ENCODE measurements around the gene PABPC1L2A. TPM values are rescaled to one million over a fixed set of nuclear protein-coding genes. Genes with fewer than 3 reads are reported as not detected.
"Not testable (repeated sequence)": the region's sequence is repeated elsewhere in the genome, so short reads cannot be mapped to it uniquely, and the experiment has no call there.

The PABPC1L2A gene
- total RNA-seq: not detected

DNA sequence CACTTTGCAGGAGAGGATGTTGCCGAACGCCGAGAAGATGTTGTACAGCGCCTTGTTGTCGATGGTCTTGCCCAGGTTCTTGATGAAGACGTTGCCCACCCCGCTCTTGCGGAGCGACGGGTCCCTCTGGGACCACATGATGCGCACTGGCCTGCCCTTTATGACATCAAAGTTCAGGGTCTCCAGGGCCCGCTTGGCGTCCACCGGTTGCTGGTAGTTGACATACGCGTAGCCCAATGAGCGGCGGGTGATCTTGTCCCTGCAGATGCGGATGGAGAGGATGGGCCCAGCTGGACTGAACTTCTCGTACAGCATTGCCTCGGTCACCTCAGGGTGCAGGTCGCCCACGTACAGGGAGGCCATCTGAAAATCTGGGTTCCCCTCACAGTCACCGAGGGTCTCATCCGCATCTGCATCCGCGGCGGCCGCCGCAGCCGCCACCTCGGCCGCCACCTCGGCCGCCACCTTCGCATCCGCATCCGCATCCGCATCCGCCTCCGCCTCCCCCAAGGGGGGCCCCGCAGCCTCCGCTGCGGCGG lies at the start of gene PABPC1L2A:
PABPC1L2A (minus strand) TSS at position 489 of the 539 bp plus-strand sequence; CDS start at position 363, 126 bp downstream.
- not testable (repeated sequence) for ATAC-seq; H3K36me3 Mint-ChIP-seq; H3K9me3 Mint-ChIP-seq; DNase-seq (ENCODE audit: low spot score); H3K27ac Mint-ChIP-seq; H3K4me3 Mint-ChIP-seq; H3K4me1 Mint-ChIP-seq (ENCODE audit: low read depth in 2 of 2)
- peaks cover 0 to 12% of the 10 kb centered on the region in 2 donors for H3K27me3 Mint-ChIP-seq

DNA sequence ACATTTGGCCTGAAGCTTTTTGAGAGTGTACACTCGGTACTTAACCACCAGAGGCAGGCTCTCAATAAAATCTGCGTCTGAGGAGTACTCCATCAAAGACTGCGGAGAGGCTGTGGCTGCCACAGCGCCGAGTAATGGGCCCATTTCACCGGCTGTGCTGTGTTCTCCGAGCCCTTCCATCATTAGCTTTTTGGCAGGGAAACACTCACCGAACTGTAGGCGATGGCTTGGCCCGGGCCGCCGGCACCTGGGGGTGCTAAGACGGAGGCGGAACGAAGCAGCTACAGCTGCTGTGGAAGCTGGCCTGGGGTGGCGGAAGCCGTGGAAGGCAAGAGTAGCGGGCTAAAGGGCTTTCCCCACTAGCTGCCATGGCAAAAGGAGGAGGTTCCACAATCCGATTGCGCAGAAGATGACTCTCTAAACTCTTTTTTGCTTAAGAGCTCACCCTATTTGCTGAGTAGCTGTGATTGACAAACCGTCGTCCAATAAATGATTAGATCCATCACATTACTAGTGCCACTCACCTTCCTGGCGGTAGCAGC lies 48.5 kb upstream of the PABPC1L2A start:
- peaks cover 0 to 10% of the 10 kb centered on the region in 2 donors for H3K27me3 Mint-ChIP-seq
- H3K27ac Mint-ChIP-seq: no peak overlapping the region
- no peaks in the 10 kb centered on the region for H3K9me3 Mint-ChIP-seq
- H3K4me3 Mint-ChIP-seq: no peak overlapping the region
- no peaks in the 10 kb centered on the region for H3K36me3 Mint-ChIP-seq
- ATAC-seq: no peak
- no peaks in the 10 kb centered on the region for H3K4me1 Mint-ChIP-seq (ENCODE audit: low read depth in 2 of 2)
- no peak for DNase-seq (ENCODE audit: low spot score)

DNA sequence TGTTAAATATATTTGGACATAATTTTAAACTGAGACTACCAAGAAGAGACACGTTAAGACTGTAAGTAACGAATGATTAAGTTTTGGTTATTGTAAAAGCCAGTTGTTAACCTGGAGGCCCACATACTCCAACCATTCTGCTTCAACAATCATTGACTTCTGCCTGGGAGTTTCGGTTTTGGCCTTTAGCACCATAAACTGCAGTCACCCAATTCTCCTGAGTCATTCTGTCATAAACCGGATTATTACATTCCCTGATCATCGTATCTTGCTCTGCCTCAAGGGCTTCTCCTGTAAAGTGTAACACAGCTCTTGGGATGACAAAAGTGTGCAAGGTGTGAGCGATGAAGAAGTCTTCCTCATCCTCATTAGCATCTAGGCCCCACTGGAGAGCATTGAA lies 46.9 kb upstream of the PABPC1L2A start:
- ATAC-seq: no peak
- H3K9me3 Mint-ChIP-seq: no peaks in the 10 kb centered on the region
- no peak for DNase-seq (ENCODE audit: low spot score)
- no peak overlapping the region for H3K27ac Mint-ChIP-seq
- peaks cover 0 to 10% of the 10 kb centered on the region in 2 donors for H3K27me3 Mint-ChIP-seq
- H3K4me1 Mint-ChIP-seq (ENCODE audit: low read depth in 2 of 2): no peaks in the 10 kb centered on the region
- H3K36me3 Mint-ChIP-seq: no peaks in the 10 kb centered on the region
- H3K4me3 Mint-ChIP-seq: no peak overlapping the region

DNA sequence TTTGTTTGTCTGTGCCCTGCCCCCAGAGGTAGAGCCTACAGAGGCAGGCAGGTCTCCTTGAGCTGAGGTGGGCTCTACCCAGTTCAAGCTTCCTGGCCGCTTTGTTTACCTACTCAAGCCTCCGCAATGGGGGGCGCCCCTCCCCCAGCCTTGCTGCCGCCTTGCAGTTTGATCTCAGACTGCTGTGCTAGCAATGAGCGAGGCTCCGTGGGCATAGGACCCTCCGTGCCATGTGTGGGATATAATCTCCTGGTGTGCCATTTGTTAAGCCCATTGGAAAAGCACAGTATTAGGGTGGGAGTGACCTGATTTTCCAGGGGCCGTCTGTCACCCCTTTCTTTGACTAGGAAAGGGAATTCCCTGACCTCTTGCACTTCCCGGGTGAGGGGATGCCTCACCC lies 20.2 kb upstream of the PABPC1L2A start:
- H3K4me3 Mint-ChIP-seq; H3K27ac Mint-ChIP-seq; H3K4me1 Mint-ChIP-seq (ENCODE audit: low read depth in 2 of 2); H3K36me3 Mint-ChIP-seq; DNase-seq (ENCODE audit: low spot score); H3K27me3 Mint-ChIP-seq; ATAC-seq; H3K9me3 Mint-ChIP-seq: not testable (repeated sequence)

DNA sequence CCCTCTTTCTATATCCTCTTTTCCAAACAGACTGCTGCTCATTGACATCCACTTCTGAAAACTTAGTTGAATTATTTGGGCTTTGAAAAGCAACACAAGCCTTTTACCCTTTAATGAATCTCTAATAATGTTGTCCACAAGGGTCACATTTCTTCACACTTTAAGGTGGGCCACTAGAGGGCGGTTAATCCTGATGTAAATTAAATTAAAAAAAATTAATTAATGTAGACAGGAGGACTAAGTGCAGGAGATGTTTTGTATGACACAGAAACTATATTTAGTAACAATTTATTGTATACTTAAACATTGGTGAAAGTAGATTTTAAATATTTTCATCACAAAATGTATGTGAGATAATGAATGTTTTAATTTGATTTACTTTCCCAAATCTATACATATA lies 7.5 kb upstream of the PABPC1L2A start:
- H3K4me3 Mint-ChIP-seq; H3K9me3 Mint-ChIP-seq; ATAC-seq; H3K27ac Mint-ChIP-seq; DNase-seq (ENCODE audit: low spot score); H3K36me3 Mint-ChIP-seq; H3K27me3 Mint-ChIP-seq; H3K4me1 Mint-ChIP-seq (ENCODE audit: low read depth in 2 of 2): not testable (repeated sequence)

DNA sequence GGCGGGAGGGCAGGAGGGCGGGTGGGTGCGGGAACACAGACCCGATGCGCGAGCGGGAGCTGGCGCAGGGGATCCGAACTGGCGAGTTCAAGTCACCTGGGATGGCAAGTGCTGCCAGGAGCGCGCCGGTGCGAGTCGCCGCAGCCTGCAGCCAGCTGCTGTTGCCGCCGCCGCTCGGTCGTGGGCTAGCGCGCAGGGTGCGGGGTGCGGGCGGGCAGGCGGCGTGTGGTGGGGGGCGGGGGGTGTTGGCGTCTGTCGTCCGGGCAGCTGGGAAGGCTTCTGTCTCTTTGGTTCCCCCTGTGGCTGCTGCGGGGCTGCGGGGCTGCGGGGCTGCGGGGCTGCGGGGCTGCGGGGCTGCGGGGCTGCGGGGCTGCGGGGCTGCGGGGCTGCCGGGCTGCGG lies 572 bp upstream of the PABPC1L2A start:
- not testable (repeated sequence) for H3K4me1 Mint-ChIP-seq (ENCODE audit: low read depth in 2 of 2); H3K27ac Mint-ChIP-seq; ATAC-seq; H3K27me3 Mint-ChIP-seq; H3K9me3 Mint-ChIP-seq; DNase-seq (ENCODE audit: low spot score); H3K36me3 Mint-ChIP-seq; H3K4me3 Mint-ChIP-seq

DNA sequence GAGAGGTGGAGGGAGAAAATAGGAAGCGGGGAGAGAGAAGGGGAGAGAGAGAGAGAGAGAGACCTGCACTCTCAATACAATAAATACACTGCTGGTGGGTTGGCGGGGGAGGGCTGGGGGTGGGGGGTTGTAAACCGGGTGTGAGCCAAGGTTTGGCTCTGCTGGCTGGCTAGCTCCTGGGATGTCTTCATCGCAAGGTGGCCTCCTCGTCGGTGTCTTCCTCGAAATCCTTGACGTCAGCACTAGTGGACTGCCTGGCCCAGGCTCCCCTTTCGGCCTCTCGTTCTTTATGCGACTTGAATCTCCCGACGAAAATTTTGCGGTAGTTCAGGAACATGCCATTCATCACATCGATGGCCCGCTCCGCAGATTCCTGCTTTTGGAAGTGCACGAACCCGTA lies 715 bp downstream of the PABPC1L2A start:
- not testable (repeated sequence) for ATAC-seq; H3K27ac Mint-ChIP-seq; DNase-seq (ENCODE audit: low spot score); H3K4me1 Mint-ChIP-seq (ENCODE audit: low read depth in 2 of 2); H3K4me3 Mint-ChIP-seq; H3K36me3 Mint-ChIP-seq; H3K9me3 Mint-ChIP-seq
- H3K27me3 Mint-ChIP-seq: peaks cover 0 to 13% of the 10 kb centered on the region in 2 donors

DNA sequence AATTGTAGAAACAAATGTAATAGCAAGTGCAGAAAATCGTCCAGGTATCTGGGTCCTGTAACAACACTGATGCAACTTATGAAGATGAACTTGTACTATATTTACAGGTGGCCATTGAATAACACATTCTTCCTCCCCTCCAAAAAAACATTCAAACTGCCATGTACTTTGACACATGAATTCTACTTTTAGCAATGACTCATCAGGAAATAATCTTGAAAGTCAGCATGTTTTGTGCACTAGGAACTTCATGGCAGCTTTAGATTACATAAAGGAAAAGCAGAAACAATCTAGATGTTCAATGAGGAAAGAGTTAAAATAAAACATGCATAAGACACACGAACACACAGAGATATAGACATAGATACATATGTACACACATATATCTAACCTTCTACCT lies 2.5 kb downstream of the PABPC1L2A start:
- no peak for DNase-seq (ENCODE audit: low spot score)
- Mint-ChIP-seq H3K4me1 (ENCODE audit: low read depth in 2 of 2) (no peaks in the 10 kb centered on the region), H3K9me3 (no peaks in the 10 kb centered on the region), H3K4me3 (no peak overlapping the region), H3K27me3 (peaks cover 0 to 16% of the 10 kb centered on the region in 2 donors), H3K36me3 (no peaks in the 10 kb centered on the region), H3K27ac (no peak overlapping the region)
- no peak for ATAC-seq

DNA sequence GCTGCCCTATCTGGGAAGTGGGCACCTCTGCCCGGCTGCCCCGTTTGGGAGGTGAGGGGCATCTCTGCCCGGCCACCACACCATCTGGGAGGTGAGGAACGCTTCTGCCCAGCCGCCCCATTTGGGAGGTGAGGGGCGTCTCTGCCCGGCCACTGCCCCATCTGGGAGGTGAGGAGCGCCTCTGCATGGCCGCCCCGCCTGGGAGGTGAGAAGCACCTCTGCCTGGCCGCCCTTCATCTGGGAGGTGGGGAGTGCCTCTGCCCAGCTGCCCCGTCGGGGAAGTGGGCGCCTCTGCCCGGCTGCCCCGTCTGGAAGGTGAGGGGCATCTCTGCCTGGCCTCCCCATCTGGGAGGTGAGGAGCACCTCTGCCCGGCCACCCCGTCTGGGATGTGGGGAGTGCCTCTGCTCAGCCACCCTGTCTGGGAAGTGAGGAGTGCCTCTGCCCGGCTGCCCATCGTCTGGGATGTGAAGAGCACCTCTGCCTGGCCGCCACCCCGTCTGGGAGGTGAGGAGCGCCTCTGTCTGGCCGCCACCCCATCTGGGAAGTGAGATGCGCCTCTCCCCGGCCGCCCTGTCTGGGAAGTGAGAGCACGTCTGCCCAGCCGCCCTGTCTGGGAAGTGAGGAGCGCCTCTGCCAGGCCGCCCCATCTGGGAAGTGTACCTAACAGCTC lies 9.8 kb downstream of the PABPC1L2A start:
- no peaks in the 10 kb centered on the region for H3K9me3 Mint-ChIP-seq
- no peak overlapping the region for H3K27ac Mint-ChIP-seq
- no peak overlapping the region for H3K4me3 Mint-ChIP-seq
- ATAC-seq (no peak), DNase-seq (ENCODE audit: low spot score) (no peak)
- H3K27me3 Mint-ChIP-seq: peaks cover 0 to 7% of the 10 kb centered on the region in 2 donors
- H3K4me1 Mint-ChIP-seq (ENCODE audit: low read depth in 2 of 2): no peaks in the 10 kb centered on the region
- H3K36me3 Mint-ChIP-seq: no peaks in the 10 kb centered on the region

DNA sequence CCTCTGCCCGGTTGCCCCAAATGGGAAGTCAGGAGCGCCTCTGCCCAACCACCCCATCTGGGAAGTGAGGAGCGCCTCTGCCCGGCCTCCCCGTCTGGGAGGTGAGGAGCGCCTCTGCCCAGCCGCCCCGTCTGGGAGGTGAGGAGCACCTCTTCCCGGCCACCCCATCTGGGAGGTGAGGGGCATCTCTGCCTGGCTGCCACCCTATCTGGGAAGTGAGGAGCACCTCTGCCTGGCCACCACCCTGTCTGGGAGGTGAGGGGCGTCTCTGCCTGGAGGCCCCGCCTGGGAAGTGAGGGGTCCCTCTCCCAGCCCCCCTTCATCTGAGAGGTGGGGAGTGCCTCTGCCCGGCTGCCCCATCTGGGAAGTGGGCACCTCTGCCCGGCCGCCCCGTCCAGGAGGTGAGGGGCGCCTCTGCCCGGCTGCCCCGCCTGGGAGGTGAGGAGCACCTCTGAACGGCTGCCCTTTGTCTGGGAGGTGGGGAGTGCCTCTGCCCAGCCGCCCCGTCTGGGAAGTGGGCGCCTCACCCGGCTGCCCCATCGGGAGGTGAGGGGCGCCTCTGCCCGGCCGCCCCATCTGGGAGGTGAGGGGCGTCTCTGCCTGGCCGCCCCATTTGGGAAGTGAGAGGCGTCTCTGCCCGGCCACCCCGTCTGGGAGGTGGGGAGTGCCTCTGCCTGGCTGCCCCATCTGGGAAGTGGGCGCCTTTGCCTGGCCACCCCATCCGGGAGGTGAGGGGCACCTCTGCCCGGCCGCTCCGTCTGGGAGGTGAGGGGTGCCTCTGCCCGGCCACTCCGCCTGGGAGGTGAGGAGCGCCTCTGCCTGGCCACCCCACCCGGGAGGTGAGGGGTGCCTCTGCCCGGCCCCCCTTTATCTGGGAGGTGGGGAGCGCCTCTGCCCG lies 10.6 kb downstream of the PABPC1L2A start:
- Mint-ChIP-seq H3K4me3 (no peak overlapping the region), H3K4me1 (ENCODE audit: low read depth in 2 of 2) (no peaks in the 10 kb centered on the region), H3K36me3 (no peaks in the 10 kb centered on the region), H3K9me3 (no peaks in the 10 kb centered on the region), H3K27me3 (peaks cover 0 to 4% of the 10 kb centered on the region in 2 donors), H3K27ac (no peak overlapping the region)
- ATAC-seq: no peak
- no peak for DNase-seq (ENCODE audit: low spot score)

DNA sequence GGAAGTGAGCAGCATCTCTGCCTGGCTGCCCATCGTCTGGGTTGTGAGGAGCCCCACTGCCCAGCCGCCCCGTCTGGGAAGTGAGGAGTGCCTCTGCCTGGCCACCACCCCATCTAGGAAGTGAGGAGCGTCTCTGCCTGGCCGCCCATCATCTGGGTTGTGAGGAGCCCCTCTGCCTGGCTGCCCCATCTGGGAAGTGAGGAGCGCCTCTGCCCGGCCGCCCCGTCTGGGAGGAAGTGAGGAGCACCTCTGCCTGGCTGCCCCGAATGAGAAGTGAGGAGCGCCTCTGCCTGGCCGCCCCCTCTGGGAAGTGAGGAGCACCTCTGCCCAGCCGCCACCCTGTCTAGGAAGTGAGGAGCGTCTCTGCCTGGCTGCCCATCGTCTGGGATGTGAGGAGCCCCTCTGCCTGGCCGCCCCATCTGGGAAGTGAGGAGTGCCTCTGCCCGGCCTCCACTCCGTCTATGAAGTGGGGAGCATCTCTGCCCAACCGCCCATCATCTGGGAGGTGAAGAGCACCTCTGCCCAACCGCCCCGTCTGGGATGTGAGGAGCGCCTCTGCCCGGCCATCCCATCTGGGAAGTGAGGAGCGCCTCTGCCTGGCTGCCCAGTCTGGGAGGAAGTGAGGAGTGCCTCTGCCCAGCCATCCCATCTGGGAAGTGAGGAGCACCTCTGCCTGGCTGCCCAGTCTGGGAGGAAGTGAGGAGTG lies 11.4 kb downstream of the PABPC1L2A start:
- ATAC-seq; H3K4me3 Mint-ChIP-seq; H3K4me1 Mint-ChIP-seq (ENCODE audit: low read depth in 2 of 2); H3K27ac Mint-ChIP-seq; H3K36me3 Mint-ChIP-seq; H3K27me3 Mint-ChIP-seq; H3K9me3 Mint-ChIP-seq; DNase-seq (ENCODE audit: low spot score): not testable (repeated sequence)

DNA sequence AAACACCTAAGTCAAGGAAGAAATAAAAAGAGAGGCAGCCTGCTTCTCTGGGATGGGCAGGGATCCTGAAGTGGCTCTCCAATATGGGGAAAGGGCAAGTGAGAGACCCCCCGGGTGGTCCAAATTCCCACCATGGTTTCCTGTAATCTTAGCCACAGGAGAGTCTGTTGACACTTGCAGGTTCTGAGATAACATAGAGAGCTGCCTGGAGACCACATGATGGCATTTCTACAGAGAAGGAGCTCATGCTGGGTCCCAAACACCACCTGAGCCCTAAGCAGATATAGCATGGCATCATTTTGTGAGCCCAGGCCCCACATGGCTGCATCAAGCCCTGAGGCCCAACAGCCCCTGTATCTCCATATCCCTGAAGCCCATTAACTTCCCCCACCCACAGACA lies 50.4 kb downstream of the PABPC1L2A start:
- H3K36me3 Mint-ChIP-seq: no peaks in the 10 kb centered on the region
- H3K27ac Mint-ChIP-seq: no peak overlapping the region
- H3K9me3 Mint-ChIP-seq: peaks cover 5% of the 10 kb centered on the region
- H3K4me1 Mint-ChIP-seq (ENCODE audit: low read depth in 2 of 2): no peaks in the 10 kb centered on the region
- DNase-seq (ENCODE audit: low spot score) (no peak), ATAC-seq (peak in 1 of 2 donors; percentile 6)
- peaks cover 7% of the 10 kb centered on the region in 2 donors for H3K27me3 Mint-ChIP-seq
- no peak overlapping the region for H3K4me3 Mint-ChIP-seq

Data from natural killer cell treated with Interleukin-12 subunit alpha and Interleukin-12 subunit beta and Interleukin-15 and Interleukin-18, amount 100 ng/mL, for 72 hours (primary cell).